Stomach (tissue), 4 donors: ENCODE measurements around the gene PCDHGB2.

Experiments used
- POLR2AphosphoS5 ChIP-seq, 3 donors: sonication (generic); formaldehyde crosslinking; IDR thresholded peaks; one replicate each; pipeline ENCODE4 v1.6.1; 2016; ENCODE audit warnings: antibody characterized with exemption in 3 of 3
- TF ChIP-seq, protein P1 (sequence below), 7 experiments: fragments of 450-650 bp in 4 of 7; fragments of 200-600 bp in 3 of 7; sonication (generic) in 3 of 7; IDR thresholded peaks; one replicate each; pipeline ENCODE4 v1.5.1; 2016 to 2019; ENCODE audit warnings: antibody characterized with exemption in 7 of 7, control low read depth in 2 of 7, mild to moderate bottlenecking in 1 of 7

DNA sequence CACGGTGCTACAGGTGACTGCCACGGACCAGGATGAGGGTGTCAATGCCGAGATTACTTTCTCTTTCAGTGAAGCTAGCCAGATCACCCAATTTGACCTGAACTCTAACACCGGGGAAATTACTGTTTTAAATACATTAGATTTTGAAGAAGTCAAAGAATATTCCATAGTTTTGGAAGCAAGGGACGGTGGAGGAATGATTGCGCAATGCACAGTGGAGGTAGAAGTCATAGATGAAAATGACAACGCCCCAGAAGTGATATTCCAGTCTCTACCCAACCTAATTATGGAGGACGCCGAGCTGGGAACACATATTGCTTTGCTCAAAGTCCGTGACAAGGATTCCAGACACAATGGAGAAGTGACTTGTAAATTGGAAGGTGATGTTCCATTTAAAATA, 28.9 kb downstream of the PCDHGB2 start:
- TF ChIP-seq, protein P1, sequence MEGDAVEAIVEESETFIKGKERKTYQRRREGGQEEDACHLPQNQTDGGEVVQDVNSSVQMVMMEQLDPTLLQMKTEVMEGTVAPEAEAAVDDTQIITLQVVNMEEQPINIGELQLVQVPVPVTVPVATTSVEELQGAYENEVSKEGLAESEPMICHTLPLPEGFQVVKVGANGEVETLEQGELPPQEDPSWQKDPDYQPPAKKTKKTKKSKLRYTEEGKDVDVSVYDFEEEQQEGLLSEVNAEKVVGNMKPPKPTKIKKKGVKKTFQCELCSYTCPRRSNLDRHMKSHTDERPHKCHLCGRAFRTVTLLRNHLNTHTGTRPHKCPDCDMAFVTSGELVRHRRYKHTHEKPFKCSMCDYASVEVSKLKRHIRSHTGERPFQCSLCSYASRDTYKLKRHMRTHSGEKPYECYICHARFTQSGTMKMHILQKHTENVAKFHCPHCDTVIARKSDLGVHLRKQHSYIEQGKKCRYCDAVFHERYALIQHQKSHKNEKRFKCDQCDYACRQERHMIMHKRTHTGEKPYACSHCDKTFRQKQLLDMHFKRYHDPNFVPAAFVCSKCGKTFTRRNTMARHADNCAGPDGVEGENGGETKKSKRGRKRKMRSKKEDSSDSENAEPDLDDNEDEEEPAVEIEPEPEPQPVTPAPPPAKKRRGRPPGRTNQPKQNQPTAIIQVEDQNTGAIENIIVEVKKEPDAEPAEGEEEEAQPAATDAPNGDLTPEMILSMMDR (IDR thresholded peaks at IDR 0.05) = no peak
- no peak for TF ChIP-seq POLR2AphosphoS5 (IDR thresholded peaks at IDR 0.05)
